Jurkat, Clone E6-1 (cell line): ENCODE measurements around the gene SPARC.

Experiments used
- DNase-seq: peaks from one replicate; pipeline ENCODE4 v3.0.0-alpha.2; 2011; ENCODE audit warnings: low read depth, low spot score
- H3K4me3 ChIP-seq: 2 replicates; pipeline ENCODE4 v1.5.1; 2011; ENCODE audit warnings: mild to moderate bottlenecking, low read length, control low read depth, moderate library complexity

SPARC gene

GRCh38 chr5:151611127-151611775, 75.5 kb downstream of the SPARC start:
- DNase-seq = no peak
- H3K4me3 ChIP-seq = no peak overlapping the region
